PC-3 (cell line): ENCODE measurements around the gene PPP3R1.

Experiments used
- EZH2 ChIP-seq: fragments of 300-600 bp; sonication (generic); IDR thresholded peaks from one replicate; pipeline ENCODE4 v1.6.1; 2017; ENCODE audit warnings: antibody characterized with exemption, mild to moderate bottlenecking, low read length; ENCODE audit not compliant: unreplicated experiment
- EZH2phosphoT487 ChIP-seq: fragments of 300-600 bp; sonication (generic); IDR thresholded peaks from 2 replicates; pipeline ENCODE4 v1.6.1; 2018; ENCODE audit warnings: mild to moderate bottlenecking, antibody characterized with exemption, low read length, borderline replicate concordance
- TF ChIP-seq, protein P1 (sequence below): fragments of 300-600 bp; sonication (generic); conservative IDR thresholded peaks from 2 replicates; pipeline ENCODE4 v1.5.1; 2017; ENCODE audit warnings: antibody characterized with exemption, low read depth, mild to moderate bottlenecking, low read length

DNA sequence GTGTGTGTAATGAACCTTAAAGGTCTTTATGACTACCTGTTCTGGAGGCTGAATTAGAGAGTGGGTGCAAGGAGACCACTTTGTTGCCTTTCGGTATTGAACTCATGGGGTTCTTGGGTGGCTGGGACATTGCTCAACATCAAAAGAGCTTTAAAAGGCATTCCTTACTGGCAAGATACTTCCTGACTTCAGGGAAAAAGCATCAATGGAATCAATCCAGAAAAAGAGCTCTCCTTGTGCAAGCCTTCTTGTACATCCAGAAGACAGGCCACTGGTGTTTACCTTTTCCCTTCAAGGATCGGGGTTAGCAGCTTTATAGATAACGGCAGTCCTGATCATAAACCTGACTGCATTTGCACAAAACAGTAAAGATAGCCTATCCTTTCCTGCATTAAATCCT lies 85.1 kb downstream of the PPP3R1 start:
- TF ChIP-seq, protein P1, sequence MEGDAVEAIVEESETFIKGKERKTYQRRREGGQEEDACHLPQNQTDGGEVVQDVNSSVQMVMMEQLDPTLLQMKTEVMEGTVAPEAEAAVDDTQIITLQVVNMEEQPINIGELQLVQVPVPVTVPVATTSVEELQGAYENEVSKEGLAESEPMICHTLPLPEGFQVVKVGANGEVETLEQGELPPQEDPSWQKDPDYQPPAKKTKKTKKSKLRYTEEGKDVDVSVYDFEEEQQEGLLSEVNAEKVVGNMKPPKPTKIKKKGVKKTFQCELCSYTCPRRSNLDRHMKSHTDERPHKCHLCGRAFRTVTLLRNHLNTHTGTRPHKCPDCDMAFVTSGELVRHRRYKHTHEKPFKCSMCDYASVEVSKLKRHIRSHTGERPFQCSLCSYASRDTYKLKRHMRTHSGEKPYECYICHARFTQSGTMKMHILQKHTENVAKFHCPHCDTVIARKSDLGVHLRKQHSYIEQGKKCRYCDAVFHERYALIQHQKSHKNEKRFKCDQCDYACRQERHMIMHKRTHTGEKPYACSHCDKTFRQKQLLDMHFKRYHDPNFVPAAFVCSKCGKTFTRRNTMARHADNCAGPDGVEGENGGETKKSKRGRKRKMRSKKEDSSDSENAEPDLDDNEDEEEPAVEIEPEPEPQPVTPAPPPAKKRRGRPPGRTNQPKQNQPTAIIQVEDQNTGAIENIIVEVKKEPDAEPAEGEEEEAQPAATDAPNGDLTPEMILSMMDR = no peak
- no peak for TF ChIP-seq EZH2
- TF ChIP-seq EZH2phosphoT487 = no peak
